HT-29 (cell line): ENCODE measurements around the gene RFT1. TPM values are rescaled to one million over a fixed set of nuclear protein-coding genes. Genes with fewer than 3 reads are reported as not detected.

Source experiments
- DNase-seq: peaks from one replicate; pipeline ENCODE4 v3.0.0-alpha.2; 2015; ENCODE audit warnings: low spot score
- total RNA-seq: library from RNA; depleted of rRNA; stranded (reverse); fragments of >200 nt; shearing (Covaris generic); gene quantifications from 2 replicates; pipeline ENCODE4 v1.2.3, GENCODE V29; 2014

The RFT1 gene
- total RNA-seq, 1 experiment from 2014 or later, result 12.0 TPM

GRCh38 chr3:53126601-53127000 is 3.6 kb downstream of the RFT1 start:
- DNase-seq, result no peak

GRCh38 chr3:53123953-53124352 is 6.3 kb downstream of the RFT1 start:
- DNase-seq, result no peak

GRCh38 chr3:53123510-53123909 is 6.7 kb downstream of the RFT1 start:
- no peak for DNase-seq

- no peak for DNase-seq
Observed at GRCh38 chr3:53122933-53123305, 7.3 kb downstream of the RFT1 start.

GRCh38 chr3:53122255-53122932 is 7.8 kb downstream of the RFT1 start:
- DNase-seq, result no peak

- no peak for DNase-seq
Observed at GRCh38 chr3:53120336-53120735, 9.9 kb downstream of the RFT1 start.

- no peak for DNase-seq
Observed at GRCh38 chr3:53116956-53117355, 13.3 kb downstream of the RFT1 start.

GRCh38 chr3:53114412-53115074 is 15.7 kb downstream of the RFT1 start:
- DNase-seq, result no peak

GRCh38 chr3:53114011-53114400 is 16.2 kb downstream of the RFT1 start:
- peak; percentile 80 for DNase-seq

GRCh38 chr3:53113293-53114010 is 16.8 kb downstream of the RFT1 start:
- DNase-seq, result no peak

- no peak for DNase-seq
Observed at GRCh38 chr3:53111822-53112221, 18.4 kb downstream of the RFT1 start.

- peak; percentile 56 for DNase-seq
Observed at GRCh38 chr3:53109891-53110771, 20.1 kb downstream of the RFT1 start.

- no peak for DNase-seq
Observed at GRCh38 chr3:53109190-53109589, 21.0 kb downstream of the RFT1 start.

- DNase-seq, result no peak
Observed at GRCh38 chr3:53104762-53105161, 25.5 kb downstream of the RFT1 start.

GRCh38 chr3:53103397-53104296 is 26.6 kb downstream of the RFT1 start:
- no peak for DNase-seq

GRCh38 chr3:53102601-53103147 is 27.6 kb downstream of the RFT1 start:
- DNase-seq, result no peak

- DNase-seq, result no peak
Observed at GRCh38 chr3:53101956-53102355, 28.3 kb downstream of the RFT1 start.

- DNase-seq, result no peak
Observed at GRCh38 chr3:53100818-53101466, 29.3 kb downstream of the RFT1 start.

- DNase-seq, result no peak
Observed at GRCh38 chr3:53097887-53098286, 32.3 kb downstream of the RFT1 start.

- no peak for DNase-seq
Observed at GRCh38 chr3:53092942-53093341, 37.3 kb downstream of the RFT1 start.
